PC-9 (cell line): Measurements from ENCODE around the gene KLHL14. TPM values are rescaled to one million over a fixed set of nuclear protein-coding genes. Genes with fewer than 3 reads are reported as not detected.

Experiments
- BruUV-seq: library from RNA; stranded (reverse); fragments of 400-500 nt; replicated peaks from 2 replicates; lab custom pipeline; 2021; lab: Mats Ljungman, UMichigan
- CTCF ChIA-PET: fragments of 300-600 bp; sonication (Branson Sonifier 250); formaldehyde crosslinking; loops from one replicate; lab custom pipeline; 2022; ENCODE audit warnings: antibody characterized with exemption; lab: Charles Lee
- POLR2A ChIA-PET: fragments of 300-600 bp; sonication (Branson Sonifier 250); formaldehyde crosslinking; loops from one replicate; lab custom pipeline; 2022; ENCODE audit warnings: antibody characterized with exemption; ENCODE audit not compliant: unreplicated experiment; lab: Charles Lee
- DNase-seq, 2 experiments: peaks; one replicate each; pipeline versions ENCODE4 v3.0.0 to v3.0.0-alpha.2; 2015 to 2022; ENCODE audit warnings: mixed read lengths in 1 of 2
- H2AFZ ChIP-seq: fragments of 200-600 bp; sonication (generic); 2 replicates; pipeline ENCODE4 v1.8.1; 2017; ENCODE audit warnings: antibody characterized with exemption
- H3F3A ChIP-seq: fragments of 200-600 bp; sonication (generic); 2 replicates; pipeline ENCODE4 v1.8.1; 2017; ENCODE audit warnings: antibody characterized with exemption, mild to moderate bottlenecking, low read depth; ENCODE audit not compliant: insufficient read depth
- H3K27ac ChIP-seq: fragments of 200-600 bp; sonication (generic); 2 replicates; pipeline ENCODE4 v1.6.1; 2016; ENCODE audit warnings: mixed run types
- H3K27me3 ChIP-seq: fragments of 200-600 bp; sonication (generic); 2 replicates; pipeline ENCODE4 v1.6.1; 2016; ENCODE audit warnings: low read depth, mixed run types; ENCODE audit not compliant: insufficient read depth
- H3K36me3 ChIP-seq: fragments of 200-600 bp; sonication (generic); 2 replicates; pipeline ENCODE4 v1.6.1; 2016; ENCODE audit warnings: low read depth, mixed run types
- H3K4me1 ChIP-seq: fragments of 200-600 bp; sonication (generic); replicated peaks from 2 replicates; pipeline ENCODE4 v1.6.1; 2016; ENCODE audit warnings: mixed run types; ENCODE audit not compliant: insufficient read depth
- H3K4me2 ChIP-seq: fragments of 200-600 bp; sonication (generic); 2 replicates; pipeline ENCODE4 v1.6.1; 2017; ENCODE audit warnings: mixed run types
- H3K4me3 ChIP-seq: fragments of 200-600 bp; sonication (generic); 2 replicates; pipeline ENCODE4 v1.6.1; 2016; ENCODE audit warnings: mixed run types
- H3K79me2 ChIP-seq: fragments of 200-600 bp; sonication (generic); 2 replicates; pipeline ENCODE4 v1.6.1; 2017; ENCODE audit warnings: low read depth, mixed run types
- H3K9me2 ChIP-seq: fragments of 200-600 bp; sonication (generic); 2 replicates; pipeline ENCODE4 v1.8.1; 2017; ENCODE audit warnings: mild to moderate bottlenecking; ENCODE audit not compliant: insufficient read depth
- H3K9me3 ChIP-seq: fragments of 200-600 bp; sonication (generic); 2 replicates; pipeline ENCODE4 v1.8.1; 2016; ENCODE audit warnings: low read depth; ENCODE audit not compliant: insufficient read depth
- H4K20me1 ChIP-seq: fragments of 200-600 bp; sonication (generic); 2 replicates; pipeline ENCODE4 v1.8.1; 2017; ENCODE audit not compliant: insufficient read depth
- EZH2 ChIP-seq: fragments of 200-600 bp; sonication (generic); IDR thresholded peaks from 2 replicates; pipeline ENCODE4 v1.8.0; 2017; ENCODE audit warnings: antibody characterized with exemption, low read depth
- intact Hi-C: fragments of 100-400 bp; cut with micrococcal nuclease; formaldehyde crosslinking; loops from one replicate; pipeline ENCODE4 v1.10.0; 2022; ENCODE audit not compliant: unreplicated experiment
- total RNA-seq: library from RNA; stranded (reverse); gene quantifications from 2 replicates; pipeline ENCODE4 v1.2.3, GENCODE V29; 2021
- TF ChIP-seq, protein P1 (sequence below): fragments of 200-600 bp; sonication (generic); conservative IDR thresholded peaks from 2 replicates; pipeline ENCODE4 v1.6.1; 2017; ENCODE audit warnings: mixed run types, antibody characterized with exemption, mild to moderate bottlenecking, moderate library complexity

KLHL14 gene
- total RNA-seq, 1 experiment from 2014 or later = not detected

DNA sequence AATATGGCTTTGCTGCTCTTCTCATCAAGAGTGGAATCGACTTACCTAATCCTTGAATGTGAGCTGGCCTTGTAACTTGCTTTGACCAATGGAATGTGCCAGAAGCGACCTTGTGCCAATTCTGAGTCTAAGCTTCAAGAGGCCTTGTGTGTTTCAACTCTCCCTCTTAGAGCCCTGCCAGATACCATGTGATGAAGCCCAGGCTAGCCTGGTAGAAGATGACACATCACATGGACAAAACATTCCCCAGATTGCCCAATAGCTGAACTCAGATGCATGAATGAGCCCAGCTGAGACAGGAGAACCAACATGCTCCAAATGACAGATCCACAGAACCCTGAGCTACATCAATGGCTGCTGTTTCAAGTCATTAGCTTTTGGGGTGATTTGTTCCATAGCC is 4.2 kb upstream of the KLHL14 start:
- no peak for TF ChIP-seq EZH2
- TF ChIP-seq, protein P1, sequence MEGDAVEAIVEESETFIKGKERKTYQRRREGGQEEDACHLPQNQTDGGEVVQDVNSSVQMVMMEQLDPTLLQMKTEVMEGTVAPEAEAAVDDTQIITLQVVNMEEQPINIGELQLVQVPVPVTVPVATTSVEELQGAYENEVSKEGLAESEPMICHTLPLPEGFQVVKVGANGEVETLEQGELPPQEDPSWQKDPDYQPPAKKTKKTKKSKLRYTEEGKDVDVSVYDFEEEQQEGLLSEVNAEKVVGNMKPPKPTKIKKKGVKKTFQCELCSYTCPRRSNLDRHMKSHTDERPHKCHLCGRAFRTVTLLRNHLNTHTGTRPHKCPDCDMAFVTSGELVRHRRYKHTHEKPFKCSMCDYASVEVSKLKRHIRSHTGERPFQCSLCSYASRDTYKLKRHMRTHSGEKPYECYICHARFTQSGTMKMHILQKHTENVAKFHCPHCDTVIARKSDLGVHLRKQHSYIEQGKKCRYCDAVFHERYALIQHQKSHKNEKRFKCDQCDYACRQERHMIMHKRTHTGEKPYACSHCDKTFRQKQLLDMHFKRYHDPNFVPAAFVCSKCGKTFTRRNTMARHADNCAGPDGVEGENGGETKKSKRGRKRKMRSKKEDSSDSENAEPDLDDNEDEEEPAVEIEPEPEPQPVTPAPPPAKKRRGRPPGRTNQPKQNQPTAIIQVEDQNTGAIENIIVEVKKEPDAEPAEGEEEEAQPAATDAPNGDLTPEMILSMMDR = no peak
- Histone ChIP-seq H3K4me2 (no peak overlapping the region), H2AFZ (no peak overlapping the region), H3K27me3 (no peaks in the 10 kb centered on the region), H3K4me3 (no peak overlapping the region), H3K36me3 (no peaks in the 10 kb centered on the region), H3K9me3 (no peaks in the 10 kb centered on the region), H3K79me2 (no peaks in the 10 kb centered on the region), H3F3A (no peaks in the 10 kb centered on the region), H4K20me1 (no peaks in the 10 kb centered on the region), H3K27ac (no peak overlapping the region), H3K9me2 (no peaks in the 10 kb centered on the region), H3K4me1 (no peaks in the 10 kb centered on the region)
- ChIA-PET CTCF (no interaction called here), POLR2A (no interaction called here)
- DNase-seq = no peak
- intact Hi-C loops = no loop called here
- no TSS peak for BruUV-seq

DNA sequence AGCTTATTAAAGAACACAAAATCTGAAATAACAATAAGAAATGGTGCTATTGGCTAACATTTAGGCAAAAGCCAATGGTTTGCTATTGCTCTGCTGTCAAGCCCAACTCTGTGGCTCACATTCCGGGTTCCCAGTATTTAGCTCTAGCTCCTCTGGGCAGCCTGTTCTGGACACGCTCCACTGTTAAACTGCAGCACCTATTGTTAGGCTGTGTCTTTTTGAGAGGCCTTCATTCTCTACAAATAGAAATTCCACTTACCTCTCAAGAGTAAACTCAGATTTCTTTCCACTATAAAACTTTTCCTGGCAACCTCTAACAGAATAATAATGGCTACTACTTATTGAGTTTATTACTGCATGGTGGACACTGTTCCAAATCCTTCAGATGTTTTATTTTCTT is 3.7 kb upstream of the KLHL14 start:
- no peaks in the 10 kb centered on the region for H3K9me3 ChIP-seq
- H4K20me1 ChIP-seq = no peaks in the 10 kb centered on the region
- H3K27ac ChIP-seq = no peak overlapping the region
- no peaks in the 10 kb centered on the region for H3K36me3 ChIP-seq
- no peak for TF ChIP-seq EZH2
- TF ChIP-seq, protein P1 = no peak
- no peaks in the 10 kb centered on the region for H3K79me2 ChIP-seq
- no peaks in the 10 kb centered on the region for H3K4me1 ChIP-seq
- no peak for DNase-seq
- H3K4me2 ChIP-seq = no peak overlapping the region
- CTCF ChIA-PET = no interaction called here
- H3K27me3 ChIP-seq = no peaks in the 10 kb centered on the region
- no peaks in the 10 kb centered on the region for H3F3A ChIP-seq
- no peak overlapping the region for H2AFZ ChIP-seq
- intact Hi-C loops = no loop called here
- no TSS peak for BruUV-seq
- no peak overlapping the region for H3K4me3 ChIP-seq
- POLR2A ChIA-PET = no interaction called here
- H3K9me2 ChIP-seq = no peaks in the 10 kb centered on the region

DNA sequence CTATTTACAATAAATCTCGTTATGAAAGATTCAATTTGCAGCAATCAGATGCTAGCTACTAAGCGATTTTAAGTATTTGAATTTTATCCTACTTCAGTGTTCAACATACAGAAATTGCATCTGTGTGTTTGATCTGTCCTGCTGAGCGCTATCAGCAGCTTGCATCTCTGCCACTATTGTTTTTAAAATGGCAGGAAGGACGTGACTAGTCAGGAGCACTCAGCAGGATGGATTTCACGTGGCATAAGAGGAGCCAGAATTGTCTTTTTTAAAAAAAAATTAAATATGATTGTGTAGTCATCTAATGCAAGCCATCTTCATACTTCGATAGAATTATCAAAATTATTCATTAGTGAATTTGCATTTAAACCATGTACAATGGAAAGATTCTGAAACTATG is 2.8 kb upstream of the KLHL14 start:
- H3F3A ChIP-seq = no peaks in the 10 kb centered on the region
- no peaks in the 10 kb centered on the region for H3K9me2 ChIP-seq
- no peaks in the 10 kb centered on the region for H3K36me3 ChIP-seq
- TF ChIP-seq EZH2 = no peak
- TF ChIP-seq, protein P1 = no peak
- intact Hi-C loops = no loop called here
- no peaks in the 10 kb centered on the region for H4K20me1 ChIP-seq
- no peaks in the 10 kb centered on the region for H3K27me3 ChIP-seq
- ChIA-PET POLR2A (no interaction called here), CTCF (no interaction called here)
- no TSS peak for BruUV-seq
- H2AFZ ChIP-seq = no peak overlapping the region
- H3K4me3 ChIP-seq = no peak overlapping the region
- no peaks in the 10 kb centered on the region for H3K4me1 ChIP-seq
- no peak overlapping the region for H3K27ac ChIP-seq
- H3K79me2 ChIP-seq = no peaks in the 10 kb centered on the region
- DNase-seq = no peak
- no peaks in the 10 kb centered on the region for H3K9me3 ChIP-seq
- no peak overlapping the region for H3K4me2 ChIP-seq
